Measurements from ENCODE around the gene TAGAP. TPM values are rescaled to one million over a fixed set of nuclear protein-coding genes. Genes with fewer than 3 reads are reported as not detected.
"Not testable (repeated sequence)": the region's sequence is repeated elsewhere in the genome, so short reads cannot be mapped to it uniquely, and the experiment has no call there.

TAGAP gene
- total RNA-seq, 1 experiment from 2014 or later = not detected

DNA sequence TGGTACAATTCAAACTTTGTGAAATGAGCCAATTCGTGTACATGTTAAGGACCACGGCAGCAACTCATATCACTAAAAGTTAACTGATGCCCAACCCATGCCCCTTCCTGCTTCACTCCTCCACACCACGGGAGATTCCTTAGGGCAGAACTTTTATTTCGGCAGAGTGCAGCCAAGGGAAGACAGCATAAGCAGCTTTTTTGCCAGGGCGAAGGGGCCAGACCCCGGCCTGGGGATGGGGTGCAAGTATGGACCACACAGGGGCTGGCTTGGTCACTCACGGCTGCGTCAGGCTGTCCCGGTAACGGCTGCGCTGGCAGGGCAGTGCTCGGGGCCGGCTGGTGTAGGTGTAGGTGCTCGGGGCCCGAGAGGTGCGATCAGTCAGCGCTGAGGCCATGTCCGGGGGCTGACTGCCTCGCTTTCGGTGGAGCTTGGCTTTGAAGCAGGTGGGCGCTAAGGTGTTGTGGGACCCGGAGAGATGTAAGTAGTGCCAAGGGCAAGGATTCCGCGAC lies 45.6 kb downstream of the TAGAP start:
- Histone ChIP-seq H3K4me3 (ENCODE audit: insufficient read depth, low read depth, low read length) (peak overlapping the region; percentile 82), H3K27me3 (ENCODE audit: control insufficient read depth, insufficient read depth, low read length) (no peaks in the 10 kb centered on the region), H3K36me3 (replicated peaks; ENCODE audit: control insufficient read depth, insufficient read depth, low read length) (no peaks in the 10 kb centered on the region)
- DNase-seq = no peak

DNA sequence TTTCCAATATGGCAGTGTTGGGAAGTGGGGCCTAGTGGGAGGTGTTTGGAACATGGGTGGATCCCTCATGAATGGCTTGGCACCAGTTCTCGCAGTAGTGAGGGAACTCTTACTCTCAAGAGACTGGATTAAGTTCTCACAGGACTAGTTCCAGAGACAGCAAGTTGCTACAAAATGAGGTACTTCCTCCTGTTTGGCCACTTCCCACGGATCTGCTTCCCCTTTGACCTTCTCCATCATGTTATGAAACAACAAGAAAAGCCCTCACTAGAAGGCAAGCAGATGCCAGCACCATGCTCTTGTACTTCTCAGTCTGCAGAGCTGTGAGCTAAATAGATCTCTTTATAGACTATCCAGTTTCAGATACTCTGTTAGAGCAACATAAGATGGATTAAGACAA lies 47.9 kb downstream of the TAGAP start:
- H3K27me3 ChIP-seq (ENCODE audit: control insufficient read depth, insufficient read depth, low read length) = no peaks in the 10 kb centered on the region
- DNase-seq = no peak
- H3K36me3 ChIP-seq (replicated peaks; ENCODE audit: control insufficient read depth, insufficient read depth, low read length) = no peaks in the 10 kb centered on the region
- no peak overlapping the region for H3K4me3 ChIP-seq (ENCODE audit: insufficient read depth, low read depth, low read length)

DNA sequence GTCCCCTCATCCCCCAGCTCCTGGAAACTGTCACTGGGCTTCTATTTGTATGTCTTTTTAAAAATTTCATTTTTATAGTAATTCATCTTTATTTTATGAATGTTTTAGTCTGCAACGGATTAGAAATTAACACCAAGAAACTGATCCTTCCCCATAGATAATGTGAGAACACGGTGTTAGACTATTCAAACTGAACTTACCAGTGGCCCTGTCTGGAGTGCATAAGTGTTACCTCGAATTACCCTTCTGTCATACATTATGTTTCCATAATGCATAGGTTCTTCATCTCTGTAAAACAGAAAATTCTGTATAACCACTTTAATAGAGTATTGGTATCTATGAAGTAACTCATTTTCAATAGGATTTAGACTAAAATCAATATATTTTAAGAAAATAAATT lies 51.2 kb downstream of the TAGAP start:
- no peaks in the 10 kb centered on the region for H3K27me3 ChIP-seq (ENCODE audit: control insufficient read depth, insufficient read depth, low read length)
- no peak for DNase-seq
- H3K4me3 ChIP-seq (ENCODE audit: insufficient read depth, low read depth, low read length) = no peak overlapping the region
- no peaks in the 10 kb centered on the region for H3K36me3 ChIP-seq (replicated peaks; ENCODE audit: control insufficient read depth, insufficient read depth, low read length)

DNA sequence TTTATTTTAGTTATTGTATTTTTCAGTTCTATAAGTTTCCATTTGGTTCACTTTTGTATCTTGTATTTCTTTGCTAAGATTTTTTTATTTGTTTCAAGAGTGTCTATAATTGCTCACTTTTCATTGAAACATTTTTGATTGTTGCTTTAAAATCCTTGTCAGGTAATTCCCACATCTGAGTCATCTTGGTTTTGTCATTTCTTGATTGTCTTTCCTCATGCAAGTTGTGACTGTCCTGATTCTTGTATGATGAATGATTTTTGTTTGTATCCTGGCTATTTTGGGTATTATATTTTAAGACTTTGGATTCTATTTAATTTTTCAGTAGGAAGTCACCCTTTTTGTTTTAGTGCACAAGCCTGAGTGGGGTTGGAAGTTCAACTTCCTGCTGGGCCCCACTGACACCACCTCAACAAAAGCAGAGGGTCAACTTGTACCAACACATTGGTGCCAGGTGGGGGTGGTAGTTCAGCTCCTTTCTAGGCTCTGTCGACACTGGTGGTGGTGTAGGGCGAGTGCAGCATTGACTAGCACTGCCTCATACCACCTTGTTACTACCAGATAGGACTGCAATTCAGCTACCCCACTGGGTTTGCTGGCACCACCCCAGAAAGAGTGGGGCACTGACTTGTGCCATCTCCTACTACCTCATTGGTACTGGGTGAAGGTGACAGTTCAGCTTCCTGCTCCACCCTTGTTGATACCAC lies 53.6 kb downstream of the TAGAP start:
- peak; percentile 40 for DNase-seq
- Histone ChIP-seq H3K36me3 (replicated peaks; ENCODE audit: control insufficient read depth, insufficient read depth, low read length) (no peaks in the 10 kb centered on the region), H3K4me3 (ENCODE audit: insufficient read depth, low read depth, low read length) (no peak overlapping the region), H3K27me3 (ENCODE audit: control insufficient read depth, insufficient read depth, low read length) (no peaks in the 10 kb centered on the region)

- not testable (repeated sequence) for H3K36me3 ChIP-seq (replicated peaks; ENCODE audit: control insufficient read depth, insufficient read depth, low read length); H3K27me3 ChIP-seq (ENCODE audit: control insufficient read depth, insufficient read depth, low read length); H3K4me3 ChIP-seq (ENCODE audit: insufficient read depth, low read depth, low read length); DNase-seq
Measured at GRCh38 chr6:158989711-158990110, 55.1 kb downstream of the TAGAP start.

GRCh38 chr6:158988477-158988876 lies 56.3 kb downstream of the TAGAP start:
- Histone ChIP-seq H3K36me3 (replicated peaks; ENCODE audit: control insufficient read depth, insufficient read depth, low read length) (no peaks in the 10 kb centered on the region), H3K27me3 (ENCODE audit: control insufficient read depth, insufficient read depth, low read length) (no peaks in the 10 kb centered on the region), H3K4me3 (ENCODE audit: insufficient read depth, low read depth, low read length) (no peak overlapping the region)
- no peak for DNase-seq

GRCh38 chr6:158987657-158988056 lies 57.1 kb downstream of the TAGAP start:
- Histone ChIP-seq H3K4me3 (ENCODE audit: insufficient read depth, low read depth, low read length) (no peak overlapping the region), H3K36me3 (replicated peaks; ENCODE audit: control insufficient read depth, insufficient read depth, low read length) (no peaks in the 10 kb centered on the region), H3K27me3 (ENCODE audit: control insufficient read depth, insufficient read depth, low read length) (no peaks in the 10 kb centered on the region)
- DNase-seq = no peak

Other genes starting within 250 kb of the TAGAP start
- 203 and 216 TPM in 2 replicates for gene EZR, start 225.6 kb downstream of the TAGAP start, total RNA-seq (2014; rRNA removed; shearing (Covaris generic))
- 2.5 and 2.6 TPM in 2 replicates for gene RSPH3, start 44.8 kb downstream of the TAGAP start, total RNA-seq (2014; rRNA removed; shearing (Covaris generic))
- gene FNDC1, start 124.4 kb upstream of the TAGAP start, total RNA-seq (2014; rRNA removed; shearing (Covaris generic)) = 0.11 TPM in 1 of 2 replicates, not detected in the other